ENCODE measurements around the gene SPACA6.

GRCh38 chr19:51737924-51738323 is 44.8 kb downstream of the SPACA6 start:
- TF ChIP-seq CTCF (IDR thresholded peaks at IDR 0.05) (no peak), POLR2A (IDR thresholded peaks at IDR 0.05) (no peak)

Data from heart left ventricle (tissue), 13 donors.